C4-2B (cell line): ENCODE measurements around the gene TBX2.
"Not testable (repeated sequence)": the region's sequence is repeated elsewhere in the genome, so short reads cannot be mapped to it uniquely, and the experiment has no call there.

ENCODE experiments used
- ZFX ChIP-seq: fragments of 450-650 bp; IDR thresholded peaks from 2 replicates; pipeline ENCODE4 v1.6.1; 2017
- TF ChIP-seq, protein P1 (sequence below): fragments of 450-650 bp; conservative IDR thresholded peaks from 2 replicates; pipeline ENCODE4 v1.5.1; 2017; ENCODE audit warnings: mild to moderate bottlenecking

DNA sequence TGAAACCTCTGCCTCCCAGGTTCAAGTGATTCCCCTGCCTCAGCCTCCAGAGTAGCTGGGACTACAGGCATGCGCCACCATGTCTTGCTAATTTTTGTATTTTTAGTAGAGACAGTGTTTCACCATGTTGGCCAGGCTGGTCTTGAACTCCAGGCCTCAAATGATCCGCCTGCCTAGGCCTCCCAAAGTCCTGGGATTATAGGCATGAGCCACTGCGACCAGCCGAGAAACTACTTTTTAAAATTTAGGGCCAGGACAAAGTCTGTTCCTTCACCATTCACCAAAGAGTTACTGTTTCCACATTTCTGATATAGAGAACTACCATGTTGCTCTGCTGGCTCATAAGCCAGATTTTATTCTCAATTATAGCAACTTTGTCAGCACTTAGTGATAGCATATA lies 49.5 kb downstream of the TBX2 start:
- TF ChIP-seq, protein P1, sequence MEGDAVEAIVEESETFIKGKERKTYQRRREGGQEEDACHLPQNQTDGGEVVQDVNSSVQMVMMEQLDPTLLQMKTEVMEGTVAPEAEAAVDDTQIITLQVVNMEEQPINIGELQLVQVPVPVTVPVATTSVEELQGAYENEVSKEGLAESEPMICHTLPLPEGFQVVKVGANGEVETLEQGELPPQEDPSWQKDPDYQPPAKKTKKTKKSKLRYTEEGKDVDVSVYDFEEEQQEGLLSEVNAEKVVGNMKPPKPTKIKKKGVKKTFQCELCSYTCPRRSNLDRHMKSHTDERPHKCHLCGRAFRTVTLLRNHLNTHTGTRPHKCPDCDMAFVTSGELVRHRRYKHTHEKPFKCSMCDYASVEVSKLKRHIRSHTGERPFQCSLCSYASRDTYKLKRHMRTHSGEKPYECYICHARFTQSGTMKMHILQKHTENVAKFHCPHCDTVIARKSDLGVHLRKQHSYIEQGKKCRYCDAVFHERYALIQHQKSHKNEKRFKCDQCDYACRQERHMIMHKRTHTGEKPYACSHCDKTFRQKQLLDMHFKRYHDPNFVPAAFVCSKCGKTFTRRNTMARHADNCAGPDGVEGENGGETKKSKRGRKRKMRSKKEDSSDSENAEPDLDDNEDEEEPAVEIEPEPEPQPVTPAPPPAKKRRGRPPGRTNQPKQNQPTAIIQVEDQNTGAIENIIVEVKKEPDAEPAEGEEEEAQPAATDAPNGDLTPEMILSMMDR, result not testable (repeated sequence)
- TF ChIP-seq ZFX, result not testable (repeated sequence)
